ENCODE measurements around the gene PCMTD2.

The PCMTD2 gene

DNA sequence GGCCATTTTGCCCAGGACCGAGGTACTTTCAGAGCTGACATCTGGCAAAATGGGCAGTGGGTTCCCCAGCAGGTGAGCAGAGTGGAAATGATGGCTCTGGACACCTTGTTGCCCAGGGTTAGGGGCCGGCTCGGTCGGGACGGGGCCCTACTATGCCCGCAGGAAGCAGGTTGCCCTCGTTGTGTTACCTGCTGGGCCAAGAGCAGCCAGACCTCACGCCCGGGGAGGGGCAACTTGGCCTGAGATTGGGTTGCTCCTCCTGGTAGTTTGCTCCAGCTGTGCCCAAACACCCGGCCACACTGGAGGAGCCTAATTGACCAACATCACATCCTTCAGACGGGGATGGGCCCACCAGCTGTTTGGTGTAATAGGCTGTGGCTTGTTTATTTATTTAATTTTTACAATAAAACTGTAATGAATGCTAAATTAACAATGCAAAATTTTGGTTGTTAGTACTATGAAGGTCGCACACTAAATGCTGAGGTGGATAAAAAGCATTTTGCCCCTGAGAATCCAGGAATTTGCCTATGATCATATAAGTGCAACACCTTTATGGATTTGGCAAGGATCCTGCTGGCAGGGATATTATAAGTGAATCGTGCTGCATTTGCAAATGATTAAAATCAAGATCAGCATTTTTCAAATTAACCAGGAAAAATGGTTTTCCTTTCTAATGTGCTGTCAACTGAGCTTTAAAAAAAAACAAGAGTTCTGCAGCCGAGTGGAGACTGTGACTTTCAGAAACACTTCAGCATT is 26.6 kb upstream of the PCMTD2 start:
- H3K4me3 ChIP-seq (replicated peaks; ENCODE audit: insufficient read depth, low read length): no peak overlapping the region
- TF ChIP-seq, protein P1, sequence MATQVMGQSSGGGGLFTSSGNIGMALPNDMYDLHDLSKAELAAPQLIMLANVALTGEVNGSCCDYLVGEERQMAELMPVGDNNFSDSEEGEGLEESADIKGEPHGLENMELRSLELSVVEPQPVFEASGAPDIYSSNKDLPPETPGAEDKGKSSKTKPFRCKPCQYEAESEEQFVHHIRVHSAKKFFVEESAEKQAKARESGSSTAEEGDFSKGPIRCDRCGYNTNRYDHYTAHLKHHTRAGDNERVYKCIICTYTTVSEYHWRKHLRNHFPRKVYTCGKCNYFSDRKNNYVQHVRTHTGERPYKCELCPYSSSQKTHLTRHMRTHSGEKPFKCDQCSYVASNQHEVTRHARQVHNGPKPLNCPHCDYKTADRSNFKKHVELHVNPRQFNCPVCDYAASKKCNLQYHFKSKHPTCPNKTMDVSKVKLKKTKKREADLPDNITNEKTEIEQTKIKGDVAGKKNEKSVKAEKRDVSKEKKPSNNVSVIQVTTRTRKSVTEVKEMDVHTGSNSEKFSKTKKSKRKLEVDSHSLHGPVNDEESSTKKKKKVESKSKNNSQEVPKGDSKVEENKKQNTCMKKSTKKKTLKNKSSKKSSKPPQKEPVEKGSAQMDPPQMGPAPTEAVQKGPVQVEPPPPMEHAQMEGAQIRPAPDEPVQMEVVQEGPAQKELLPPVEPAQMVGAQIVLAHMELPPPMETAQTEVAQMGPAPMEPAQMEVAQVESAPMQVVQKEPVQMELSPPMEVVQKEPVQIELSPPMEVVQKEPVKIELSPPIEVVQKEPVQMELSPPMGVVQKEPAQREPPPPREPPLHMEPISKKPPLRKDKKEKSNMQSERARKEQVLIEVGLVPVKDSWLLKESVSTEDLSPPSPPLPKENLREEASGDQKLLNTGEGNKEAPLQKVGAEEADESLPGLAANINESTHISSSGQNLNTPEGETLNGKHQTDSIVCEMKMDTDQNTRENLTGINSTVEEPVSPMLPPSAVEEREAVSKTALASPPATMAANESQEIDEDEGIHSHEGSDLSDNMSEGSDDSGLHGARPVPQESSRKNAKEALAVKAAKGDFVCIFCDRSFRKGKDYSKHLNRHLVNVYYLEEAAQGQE (IDR thresholded peaks at IDR 0.05; ENCODE audit: insufficient replicate concordance, low read depth): no peak
- no peak for TF ChIP-seq POLR2AphosphoS5 (IDR thresholded peaks at IDR 0.05; ENCODE audit: low read depth)
- H3K27ac ChIP-seq (replicated peaks): no peak overlapping the region
- H3K27me3 ChIP-seq (ENCODE audit: insufficient read depth, poor library complexity, severe bottlenecking): peaks cover 17% of the 10 kb centered on the region
- DNase-seq (ENCODE audit: low read depth in 1 of 2, low spot score in 1 of 2): no peak

GRCh38 chr20:64229507-64230061 is 26.0 kb upstream of the PCMTD2 start:
- Histone ChIP-seq H3K27ac (replicated peaks) (no peak overlapping the region), H3K4me3 (replicated peaks; ENCODE audit: insufficient read depth, low read length) (no peak overlapping the region), H3K27me3 (ENCODE audit: insufficient read depth, poor library complexity, severe bottlenecking) (peaks cover 17% of the 10 kb centered on the region)
- TF ChIP-seq GABPA (IDR thresholded peaks at IDR 0.05; ENCODE audit: low read depth): no peak
- no peak for TF ChIP-seq POLR2AphosphoS5 (IDR thresholded peaks at IDR 0.05; ENCODE audit: low read depth)
- TF ChIP-seq, protein P1 (IDR thresholded peaks at IDR 0.05; ENCODE audit: insufficient replicate concordance, low read depth): no peak
- TF ChIP-seq CTCF (IDR thresholded peaks at IDR 0.05; ENCODE audit: insufficient read depth, low read length): no peak
- no peak for TF ChIP-seq SPI1 (IDR thresholded peaks at IDR 0.05; ENCODE audit: borderline replicate concordance, low read depth)
- DNase-seq (ENCODE audit: low read depth in 1 of 2, low spot score in 1 of 2): no peak

DNA sequence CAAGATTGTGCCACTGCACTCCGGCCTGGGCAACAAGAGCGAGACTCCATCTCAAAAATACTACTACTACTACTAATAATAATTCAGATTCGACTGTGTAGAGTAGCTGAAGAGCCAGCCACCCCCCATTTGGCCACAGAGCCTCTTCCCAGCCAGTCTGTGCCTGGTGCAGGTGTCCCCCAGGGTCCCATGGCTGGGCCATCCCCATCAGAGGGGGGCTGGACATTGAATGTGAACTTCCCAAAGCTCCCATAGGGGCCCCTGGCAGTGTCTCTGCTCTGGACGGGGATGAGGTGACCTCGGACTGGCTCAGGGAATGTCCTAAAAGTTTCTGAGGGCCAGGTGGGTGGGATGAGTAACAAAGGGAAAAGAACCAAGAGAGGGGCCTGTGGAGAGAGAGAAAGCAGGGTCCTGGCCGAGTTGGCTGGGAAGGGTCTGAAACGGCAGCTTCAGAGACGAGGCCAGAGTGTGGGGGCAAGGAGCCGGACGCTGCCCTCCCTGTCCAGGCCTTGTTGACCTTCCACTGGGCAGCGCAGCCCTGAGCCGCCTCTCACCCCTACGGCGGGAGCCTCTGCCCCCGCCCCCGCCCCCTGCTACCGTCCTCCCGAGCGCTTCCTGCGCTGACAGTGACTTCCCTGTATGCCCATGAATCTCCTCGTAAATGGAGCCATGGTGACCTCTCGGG is 24.9 kb upstream of the PCMTD2 start:
- Histone ChIP-seq H3K27me3 (ENCODE audit: insufficient read depth, poor library complexity, severe bottlenecking) (peaks cover 17% of the 10 kb centered on the region), H3K4me3 (replicated peaks; ENCODE audit: insufficient read depth, low read length) (no peak overlapping the region), H3K27ac (replicated peaks) (no peak overlapping the region)
- TF ChIP-seq, protein P1 (IDR thresholded peaks at IDR 0.05; ENCODE audit: insufficient replicate concordance, low read depth): no peak
- TF ChIP-seq SPI1 (IDR thresholded peaks at IDR 0.05; ENCODE audit: borderline replicate concordance, low read depth) (no peak), POLR2AphosphoS5 (IDR thresholded peaks at IDR 0.05; ENCODE audit: low read depth) (no peak), GABPA (IDR thresholded peaks at IDR 0.05; ENCODE audit: low read depth) (no peak), CTCF (IDR thresholded peaks at IDR 0.05; ENCODE audit: insufficient read depth, low read length) (no peak)
- DNase-seq (ENCODE audit: low read depth in 1 of 2, low spot score in 1 of 2): no peak
